Calu3 (cell line): ENCODE results near the gene FNDC3A. TPM values are rescaled to one million over a fixed set of nuclear protein-coding genes. Genes with fewer than 3 reads are reported as not detected.

ENCODE experiments used
- BruUV-seq: library from RNA; stranded (reverse); fragments of 400-500 nt; replicated peaks from 2 replicates; lab custom pipeline; 2021; lab: Mats Ljungman, UMichigan
- CTCF ChIA-PET: fragments of 300-600 bp; sonication (Branson Sonifier 250); formaldehyde crosslinking; loops from one replicate; lab custom pipeline; 2022; ENCODE audit warnings: antibody characterized with exemption; lab: Charles Lee
- DNase-seq: peaks from one replicate; pipeline ENCODE4 v3.0.0; 2022
- H3K27ac Mint-ChIP-seq: one replicate; pipeline ENCODE4 v1.8.0; 2022; ENCODE audit warnings: mixed read lengths; ENCODE audit not compliant: unreplicated experiment
- H3K27me3 Mint-ChIP-seq: one replicate; pipeline ENCODE4 v1.8.0; 2022; ENCODE audit warnings: mixed read lengths; ENCODE audit not compliant: unreplicated experiment
- H3K36me3 Mint-ChIP-seq: one replicate; pipeline ENCODE4 v1.8.0; 2022; ENCODE audit warnings: mild to moderate bottlenecking, moderate library complexity, mixed read lengths; ENCODE audit not compliant: insufficient read depth, unreplicated experiment
- H3K4me1 Mint-ChIP-seq: one replicate; pipeline ENCODE4 v1.8.0; 2022; ENCODE audit warnings: mild to moderate bottlenecking, low read depth, mixed read lengths; ENCODE audit not compliant: unreplicated experiment
- H3K4me3 Mint-ChIP-seq: one replicate; pipeline ENCODE4 v1.8.0; 2022; ENCODE audit warnings: mild to moderate bottlenecking, low read depth, moderate library complexity, mixed read lengths; ENCODE audit not compliant: unreplicated experiment
- H3K9me3 Mint-ChIP-seq: one replicate; pipeline ENCODE4 v1.8.0; 2022; ENCODE audit warnings: low read depth, mixed read lengths; ENCODE audit not compliant: unreplicated experiment
- intact Hi-C: fragments of 100-400 bp; cut with micrococcal nuclease; formaldehyde crosslinking; loops from one replicate; pipeline ENCODE4 v1.10.0; 2022; ENCODE audit not compliant: unreplicated experiment
- total RNA-seq: library from RNA; stranded (reverse); gene quantifications from 2 replicates; pipeline ENCODE4 v1.2.3, GENCODE V29; 2022
- TF ChIP-seq, protein P1 (sequence below): fragments of 200-600 bp; IDR thresholded peaks from one replicate; pipeline ENCODE4 v1.8.0; 2022; ENCODE audit warnings: antibody characterized with exemption; ENCODE audit not compliant: unreplicated experiment

The FNDC3A gene
- total RNA-seq, 1 experiment from 2014 or later = 36.2 TPM

DNA sequence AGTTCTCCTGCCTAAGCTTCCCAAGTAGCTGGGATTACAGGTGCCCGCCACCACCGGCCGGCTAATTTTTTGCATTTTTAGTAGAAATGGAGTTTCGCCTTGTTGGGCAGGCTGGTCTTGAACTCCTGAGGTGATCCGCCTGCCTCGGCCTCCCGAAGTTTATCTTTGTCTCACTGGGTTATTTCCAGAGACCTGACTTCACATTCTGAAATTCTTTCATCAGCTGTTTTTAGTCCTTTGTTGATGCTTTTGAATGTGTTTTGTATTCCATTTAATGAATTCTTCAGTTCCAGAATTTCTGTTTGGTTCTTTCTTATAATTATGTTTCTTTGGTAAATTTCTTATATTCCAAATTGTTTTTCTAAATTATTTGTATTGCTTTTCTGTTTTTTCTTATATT, 189.0 kb downstream of the FNDC3A start:
- intact Hi-C loops = no loop called here
- CTCF ChIA-PET = no interaction called here
- no peaks in the 10 kb centered on the region for H3K9me3 Mint-ChIP-seq
- H3K4me3 Mint-ChIP-seq = no peak overlapping the region
- TF ChIP-seq, protein P1, sequence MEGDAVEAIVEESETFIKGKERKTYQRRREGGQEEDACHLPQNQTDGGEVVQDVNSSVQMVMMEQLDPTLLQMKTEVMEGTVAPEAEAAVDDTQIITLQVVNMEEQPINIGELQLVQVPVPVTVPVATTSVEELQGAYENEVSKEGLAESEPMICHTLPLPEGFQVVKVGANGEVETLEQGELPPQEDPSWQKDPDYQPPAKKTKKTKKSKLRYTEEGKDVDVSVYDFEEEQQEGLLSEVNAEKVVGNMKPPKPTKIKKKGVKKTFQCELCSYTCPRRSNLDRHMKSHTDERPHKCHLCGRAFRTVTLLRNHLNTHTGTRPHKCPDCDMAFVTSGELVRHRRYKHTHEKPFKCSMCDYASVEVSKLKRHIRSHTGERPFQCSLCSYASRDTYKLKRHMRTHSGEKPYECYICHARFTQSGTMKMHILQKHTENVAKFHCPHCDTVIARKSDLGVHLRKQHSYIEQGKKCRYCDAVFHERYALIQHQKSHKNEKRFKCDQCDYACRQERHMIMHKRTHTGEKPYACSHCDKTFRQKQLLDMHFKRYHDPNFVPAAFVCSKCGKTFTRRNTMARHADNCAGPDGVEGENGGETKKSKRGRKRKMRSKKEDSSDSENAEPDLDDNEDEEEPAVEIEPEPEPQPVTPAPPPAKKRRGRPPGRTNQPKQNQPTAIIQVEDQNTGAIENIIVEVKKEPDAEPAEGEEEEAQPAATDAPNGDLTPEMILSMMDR = no peak
- H3K27me3 Mint-ChIP-seq = no peaks in the 10 kb centered on the region
- no peak for DNase-seq
- H3K27ac Mint-ChIP-seq = no peak overlapping the region
- no peaks in the 10 kb centered on the region for H3K36me3 Mint-ChIP-seq
- BruUV-seq = no TSS peak
- H3K4me1 Mint-ChIP-seq = no peaks in the 10 kb centered on the region

DNA sequence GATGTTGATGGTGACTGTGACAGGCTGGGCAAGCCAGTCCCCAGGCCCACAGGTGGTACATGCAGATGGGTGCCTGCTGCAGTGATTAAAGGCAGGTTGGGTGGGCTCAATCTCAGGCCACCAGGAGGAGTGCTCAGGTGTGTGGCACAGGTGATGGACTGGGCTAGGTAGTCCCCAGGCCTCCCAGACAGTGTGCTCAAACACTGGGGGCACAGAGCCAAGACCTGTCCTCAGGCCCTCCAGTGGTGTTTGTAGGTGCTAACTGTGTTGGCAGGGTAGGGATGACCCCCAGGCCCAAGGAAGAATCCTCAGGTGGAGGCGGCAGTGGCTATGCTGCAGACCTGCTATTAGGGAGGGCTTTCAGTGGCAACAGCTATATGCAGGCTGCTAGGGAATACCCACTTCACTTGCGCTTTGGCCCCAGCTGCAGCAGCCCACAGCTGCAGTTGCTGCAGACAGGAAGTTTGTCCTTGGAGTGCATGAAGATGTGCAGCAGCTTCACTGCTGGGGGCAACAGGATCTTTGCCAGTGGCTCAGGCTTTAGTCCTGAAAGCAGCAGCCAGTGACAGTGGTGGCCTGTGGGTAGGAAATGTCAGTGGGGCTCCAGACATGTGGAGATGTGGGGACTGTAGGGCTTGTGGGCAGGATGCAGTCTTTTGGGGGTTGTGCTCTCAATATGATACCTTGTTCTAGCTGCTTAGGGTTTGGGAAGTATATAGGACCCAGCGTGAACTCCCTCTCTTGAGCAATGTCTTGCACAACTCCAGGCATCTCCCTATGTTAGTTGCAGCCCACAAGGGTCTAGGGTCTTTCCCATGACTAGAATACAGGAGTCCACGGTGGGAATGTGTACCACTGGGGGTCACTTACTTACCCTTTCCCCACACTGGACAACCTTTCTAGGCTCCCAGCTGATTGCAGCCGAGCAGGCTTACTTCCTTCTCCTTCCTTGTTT, 190.4 kb downstream of the FNDC3A start:
- Mint-ChIP-seq H3K27me3 (no peaks in the 10 kb centered on the region), H3K36me3 (no peaks in the 10 kb centered on the region), H3K9me3 (no peaks in the 10 kb centered on the region), H3K27ac (no peak overlapping the region), H3K4me1 (no peaks in the 10 kb centered on the region), H3K4me3 (no peak overlapping the region)
- TF ChIP-seq, protein P1 = no peak
- intact Hi-C loops = no loop called here
- no TSS peak for BruUV-seq
- DNase-seq = no peak
- CTCF ChIA-PET = no interaction called here

GRCh38 chr13:49171359-49171758, 195.6 kb downstream of the FNDC3A start:
- DNase-seq = no peak
- Mint-ChIP-seq H3K27me3 (no peaks in the 10 kb centered on the region), H3K4me3 (no peak overlapping the region), H3K36me3 (no peaks in the 10 kb centered on the region), H3K4me1 (no peaks in the 10 kb centered on the region), H3K9me3 (no peaks in the 10 kb centered on the region), H3K27ac (no peak overlapping the region)
- no TSS peak for BruUV-seq
- CTCF ChIA-PET = no interaction called here
- TF ChIP-seq, protein P1 = no peak
- intact Hi-C loops = no loop called here

DNA sequence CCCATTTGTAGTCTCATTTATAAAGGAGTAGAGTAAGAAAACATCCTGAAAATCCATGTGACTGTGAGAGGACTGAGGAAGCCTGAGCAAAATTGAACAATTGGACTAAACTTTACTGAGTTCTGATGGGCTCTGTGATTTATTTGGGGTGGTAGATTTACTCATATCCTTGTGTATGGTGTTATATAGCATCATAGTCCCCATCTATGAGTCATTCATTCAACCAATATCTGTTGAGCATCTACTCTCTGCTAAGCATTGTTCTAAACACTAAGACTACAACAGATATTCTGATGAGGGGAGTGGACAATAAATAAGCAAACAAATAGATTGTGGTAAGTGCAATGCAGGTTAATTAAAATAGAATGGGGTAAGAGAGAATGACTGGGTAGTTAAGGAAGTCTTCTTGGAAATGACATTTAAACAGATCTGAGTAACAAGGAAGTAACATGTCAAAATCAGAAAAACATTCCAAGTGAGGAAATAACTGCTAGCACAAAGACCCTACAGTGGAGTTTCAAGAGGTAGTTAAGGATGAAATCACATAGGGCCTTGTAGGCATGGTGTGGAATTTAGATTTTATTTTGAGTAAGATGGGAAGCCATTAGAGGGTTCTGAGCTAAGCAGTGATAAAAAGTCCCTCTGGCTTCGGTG, 208.1 kb downstream of the FNDC3A start:
- CTCF ChIA-PET = no interaction called here
- Mint-ChIP-seq H3K4me1 (no peaks in the 10 kb centered on the region), H3K27ac (no peak overlapping the region), H3K9me3 (no peaks in the 10 kb centered on the region), H3K4me3 (no peak overlapping the region), H3K36me3 (no peaks in the 10 kb centered on the region), H3K27me3 (no peaks in the 10 kb centered on the region)
- no peak for DNase-seq
- TF ChIP-seq, protein P1 = no peak
- intact Hi-C loops = no loop called here
- no TSS peak for BruUV-seq
